Osteocyte (in vitro differentiated cells): Measurements from ENCODE around the gene RNASEH2A. TPM values are rescaled to one million over a fixed set of nuclear protein-coding genes. Genes with fewer than 3 reads are reported as not detected.

ENCODE experiments used
- DNase-seq: peaks from one replicate; pipeline ENCODE4 v3.0.0; 2021; ENCODE audit warnings: mixed read lengths; ENCODE audit not compliant: unreplicated experiment; ENCODE audit errors: extremely low spot score
- H3K27ac Mint-ChIP-seq: one replicate; pipeline ENCODE4 v1.8.0; 2021; ENCODE audit warnings: mild to moderate bottlenecking, mixed read lengths; ENCODE audit not compliant: unreplicated experiment
- H3K27me3 Mint-ChIP-seq: one replicate; pipeline ENCODE4 v1.8.0; 2021; ENCODE audit warnings: mixed read lengths; ENCODE audit not compliant: unreplicated experiment
- H3K36me3 Mint-ChIP-seq: one replicate; pipeline ENCODE4 v1.8.0; 2021; ENCODE audit warnings: mixed read lengths; ENCODE audit not compliant: unreplicated experiment
- H3K4me1 Mint-ChIP-seq: one replicate; pipeline ENCODE4 v1.8.0; 2021; ENCODE audit warnings: mixed read lengths; ENCODE audit not compliant: unreplicated experiment
- H3K4me3 Mint-ChIP-seq: one replicate; pipeline ENCODE4 v1.8.0; 2021; ENCODE audit warnings: mild to moderate bottlenecking, moderate library complexity, mixed read lengths; ENCODE audit not compliant: unreplicated experiment
- H3K9me3 Mint-ChIP-seq: one replicate; pipeline ENCODE4 v1.8.0; 2021; ENCODE audit warnings: mixed read lengths; ENCODE audit not compliant: unreplicated experiment
- CTCF ChIP-seq: fragments of 200-600 bp; sonication (generic); IDR thresholded peaks from 2 replicates; pipeline ENCODE4 v1.5.0; 2021; ENCODE audit warnings: antibody characterized with exemption, mild to moderate bottlenecking, moderate library complexity
- total RNA-seq: library from RNA; stranded (reverse); gene quantifications from 2 replicates; pipeline ENCODE4 v1.2.1, GENCODE V29; 2021

The RNASEH2A gene
- total RNA-seq, 1 donor from 2014 or later, result 7.6 TPM

DNA sequence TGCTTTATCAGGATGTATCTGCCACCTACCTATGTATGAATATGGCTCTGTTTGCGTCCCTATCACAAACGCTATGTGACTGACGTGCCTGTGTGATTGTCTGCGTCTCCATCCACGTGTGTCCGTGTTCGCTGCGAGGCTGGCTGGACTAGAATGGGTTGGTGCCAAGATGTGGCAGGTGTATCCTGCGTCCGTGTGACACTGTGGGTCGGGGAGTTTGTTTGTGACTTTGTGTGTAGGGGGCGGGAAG lies 24.3 kb upstream of the RNASEH2A start:
- H3K27me3 Mint-ChIP-seq, result no peaks in the 10 kb centered on the region
- peak overlapping the region; percentile 85 for H3K27ac Mint-ChIP-seq
- peaks cover 44% of the 10 kb centered on the region for H3K4me1 Mint-ChIP-seq
- H3K4me3 Mint-ChIP-seq, result peak overlapping the region; percentile 70
- TF ChIP-seq CTCF, result no peak
- DNase-seq, result no peak
- H3K36me3 Mint-ChIP-seq, result no peaks in the 10 kb centered on the region
- no peaks in the 10 kb centered on the region for H3K9me3 Mint-ChIP-seq

- peaks cover 40% of the 10 kb centered on the region for H3K4me1 Mint-ChIP-seq
- TF ChIP-seq CTCF, result no peak
- H3K4me3 Mint-ChIP-seq, result peak overlapping the region; percentile 70
- H3K27me3 Mint-ChIP-seq, result no peaks in the 10 kb centered on the region
- no peaks in the 10 kb centered on the region for H3K9me3 Mint-ChIP-seq
- no peaks in the 10 kb centered on the region for H3K36me3 Mint-ChIP-seq
- peak overlapping the region; percentile 85 for H3K27ac Mint-ChIP-seq
- no peak for DNase-seq
Observed at GRCh38 chr19:12782424-12783290, 23.7 kb upstream of the RNASEH2A start.

DNA sequence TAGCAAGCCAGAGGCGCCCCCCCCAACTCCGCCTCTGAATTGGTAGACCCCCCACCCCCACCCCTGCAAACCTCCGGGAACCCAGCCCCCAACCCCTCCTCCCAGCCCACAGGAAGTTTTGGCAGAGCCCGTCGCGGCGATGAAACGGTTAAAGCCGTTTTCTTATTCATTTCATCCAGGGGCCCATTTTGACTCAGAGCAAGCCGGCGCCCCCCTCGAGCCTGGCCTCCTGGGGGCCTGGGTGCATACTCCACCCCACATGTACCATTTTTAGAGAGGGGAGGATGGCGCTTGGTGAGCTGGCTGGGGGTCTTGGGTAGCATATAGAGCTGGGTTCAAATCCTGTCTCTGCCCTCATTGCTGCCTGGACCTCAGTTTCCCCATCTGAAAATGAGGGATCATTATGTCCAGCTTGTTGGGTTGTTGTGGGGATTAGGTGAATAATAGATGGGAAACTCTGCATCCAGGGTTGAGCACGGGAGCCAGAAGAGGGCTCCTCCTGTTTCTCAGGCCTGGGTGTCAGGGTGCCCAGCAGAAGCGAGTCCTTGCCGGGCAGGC lies 23.0 kb upstream of the RNASEH2A start:
- H3K4me3 Mint-ChIP-seq, result peak overlapping the region; percentile 62
- no peak overlapping the region for H3K27ac Mint-ChIP-seq
- no peaks in the 10 kb centered on the region for H3K27me3 Mint-ChIP-seq
- peaks cover 42% of the 10 kb centered on the region for H3K4me1 Mint-ChIP-seq
- no peak for TF ChIP-seq CTCF
- no peak for DNase-seq
- H3K9me3 Mint-ChIP-seq, result no peaks in the 10 kb centered on the region
- H3K36me3 Mint-ChIP-seq, result no peaks in the 10 kb centered on the region

GRCh38 chr19:12783849-12784393 lies 22.5 kb upstream of the RNASEH2A start:
- Mint-ChIP-seq H3K27me3 (no peaks in the 10 kb centered on the region), H3K4me3 (peak overlapping the region; percentile 62), H3K4me1 (peaks cover 42% of the 10 kb centered on the region), H3K9me3 (no peaks in the 10 kb centered on the region), H3K27ac (no peak overlapping the region), H3K36me3 (no peaks in the 10 kb centered on the region)
- DNase-seq, result no peak
- TF ChIP-seq CTCF, result no peak

- no peaks in the 10 kb centered on the region for H3K9me3 Mint-ChIP-seq
- H3K4me3 Mint-ChIP-seq, result no peak overlapping the region
- no peak for DNase-seq
- no peak for TF ChIP-seq CTCF
- no peaks in the 10 kb centered on the region for H3K36me3 Mint-ChIP-seq
- peaks cover 42% of the 10 kb centered on the region for H3K4me1 Mint-ChIP-seq
- no peaks in the 10 kb centered on the region for H3K27me3 Mint-ChIP-seq
- no peak overlapping the region for H3K27ac Mint-ChIP-seq
Observed at GRCh38 chr19:12784394-12784870, 22.0 kb upstream of the RNASEH2A start.
